ENCODE results near the gene ATP8B1. TPM values are rescaled to one million over a fixed set of nuclear protein-coding genes. Genes with fewer than 3 reads are reported as not detected.
A peak's percentile ranks its signal among the peaks of the same experiment; 100 is the strongest.

Gene ATP8B1
- total and polyA plus RNA-seq, 9 of the 15 experiments (the other 6 are each of a cell fraction or from before 2014, with no cell fraction given): 0.01 to 0.22 (median 0.03) TPM; not detected in 3

DNA sequence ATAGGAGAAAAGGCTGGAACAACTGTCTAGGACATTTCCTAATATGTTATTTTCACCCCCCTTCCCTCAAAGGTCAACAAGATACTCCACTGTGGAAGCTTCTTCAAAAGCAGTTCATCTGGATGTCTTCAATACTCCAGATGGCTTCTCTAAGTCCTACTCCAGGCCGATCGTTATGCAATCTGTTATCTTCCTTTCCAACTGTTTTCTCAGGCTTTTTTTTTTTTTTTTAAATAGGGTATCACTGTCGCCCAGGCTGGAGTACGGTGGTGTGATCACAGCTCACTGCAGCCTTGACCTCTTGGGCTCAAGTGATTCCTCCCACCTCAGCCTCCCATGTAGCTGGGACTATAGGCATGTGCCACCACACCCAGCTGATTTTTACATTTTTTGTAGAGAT lies 26.3 kb downstream of the ATP8B1 start (continued):
- TF ChIP-seq TSHZ1 (CRISPR knock-in tag; IDR thresholded peaks at IDR 0.05) (no peak), SMAD1 (IDR thresholded peaks at IDR 0.05; ENCODE audit: low read depth, low read length, partially characterized antibody) (peak; percentile 91), ZMIZ1 (IDR thresholded peaks at IDR 0.05; ENCODE audit: low read depth in 2 of 2, low read length in 2 of 2) (peak in 1 of 2 experiments; percentile 81; a peak in 2 of 4 replicates)
